Measurements from ENCODE around the gene USP35. TPM values are rescaled to one million over a fixed set of nuclear protein-coding genes. Genes with fewer than 3 reads are reported as not detected.

Gene USP35
- total RNA-seq, 1 experiment from 2014 or later = 11.3 TPM

DNA sequence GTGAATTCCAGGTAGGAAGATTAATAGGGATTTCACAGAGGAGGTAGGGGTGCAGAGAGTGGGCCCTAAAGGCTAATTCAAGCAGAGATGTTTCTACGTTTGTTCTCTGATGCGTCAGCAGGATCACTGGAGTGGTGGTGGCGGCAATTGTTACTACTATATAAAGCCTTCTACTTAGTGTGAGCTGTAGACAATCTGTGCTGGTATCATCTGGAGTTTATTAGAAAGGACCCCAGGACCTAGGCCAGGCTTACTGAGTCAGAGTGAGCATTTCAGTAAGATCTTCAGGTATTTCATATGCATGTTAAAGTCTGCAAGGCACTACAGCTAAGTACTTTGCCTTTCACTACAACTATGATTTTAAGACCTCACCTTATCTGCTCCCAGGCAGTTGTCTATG is 59.5 kb downstream of the USP35 start:
- BruUV-seq (replicated peaks) = no TSS peak
- intact Hi-C loops (cut with micrococcal nuclease; ENCODE audit: unreplicated experiment) = no loop called here
- POLR2A ChIA-PET = no interaction called here

DNA sequence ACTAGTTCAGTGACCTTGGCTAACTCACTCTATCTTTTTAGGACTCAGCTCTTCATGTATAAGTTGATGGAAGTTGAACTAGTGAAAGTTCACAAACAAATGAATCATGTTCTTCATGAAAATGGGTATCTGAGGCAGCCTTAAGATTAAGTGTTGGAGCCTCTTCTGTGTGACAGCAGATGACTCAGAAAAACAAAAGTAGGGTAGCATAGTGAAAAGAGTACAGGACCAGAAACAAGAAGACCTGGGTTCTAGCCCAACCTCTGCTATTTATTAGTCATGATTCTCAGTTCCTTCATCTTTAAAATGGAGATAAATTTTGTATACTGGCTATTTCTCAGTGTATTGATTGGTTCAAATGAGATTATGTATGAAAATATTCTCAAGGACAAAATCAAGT is 60.2 kb downstream of the USP35 start:
- H3K27ac Mint-ChIP-seq (ENCODE audit: unreplicated experiment) = no peak overlapping the region
- intact Hi-C loops (cut with micrococcal nuclease; ENCODE audit: unreplicated experiment) = no loop called here
- ChIA-PET CTCF (no interaction called here), POLR2A (no interaction called here)
- Histone ChIP-seq H3K4me1 (peaks cover 6% of the 10 kb centered on the region; the same call in 1 of the 2 replicates), H3K4me3 (ENCODE audit: low read depth, low read length) (no peak overlapping the region), H3K9me3 (no peaks in the 10 kb centered on the region), H3K36me3 (ENCODE audit: control insufficient read depth, insufficient read depth, low read length) (no peaks in the 10 kb centered on the region), H3K27me3 (replicated peaks; ENCODE audit: control insufficient read depth, insufficient read depth, low read length) (no peaks in the 10 kb centered on the region)
- H3K27me3 Mint-ChIP-seq (ENCODE audit: insufficient read depth, unreplicated experiment) = no peaks in the 10 kb centered on the region
- no TSS peak for BruUV-seq (replicated peaks)
- DNase-seq = no peak
- peaks cover 7% of the 10 kb centered on the region for H3K4me1 Mint-ChIP-seq (ENCODE audit: low read depth, unreplicated experiment)
- H3K36me3 Mint-ChIP-seq (ENCODE audit: insufficient read depth, unreplicated experiment) = peaks cover 48% of the 10 kb centered on the region
- no peak overlapping the region for H3K4me3 Mint-ChIP-seq (ENCODE audit: unreplicated experiment)
- TF ChIP-seq, protein P1, sequence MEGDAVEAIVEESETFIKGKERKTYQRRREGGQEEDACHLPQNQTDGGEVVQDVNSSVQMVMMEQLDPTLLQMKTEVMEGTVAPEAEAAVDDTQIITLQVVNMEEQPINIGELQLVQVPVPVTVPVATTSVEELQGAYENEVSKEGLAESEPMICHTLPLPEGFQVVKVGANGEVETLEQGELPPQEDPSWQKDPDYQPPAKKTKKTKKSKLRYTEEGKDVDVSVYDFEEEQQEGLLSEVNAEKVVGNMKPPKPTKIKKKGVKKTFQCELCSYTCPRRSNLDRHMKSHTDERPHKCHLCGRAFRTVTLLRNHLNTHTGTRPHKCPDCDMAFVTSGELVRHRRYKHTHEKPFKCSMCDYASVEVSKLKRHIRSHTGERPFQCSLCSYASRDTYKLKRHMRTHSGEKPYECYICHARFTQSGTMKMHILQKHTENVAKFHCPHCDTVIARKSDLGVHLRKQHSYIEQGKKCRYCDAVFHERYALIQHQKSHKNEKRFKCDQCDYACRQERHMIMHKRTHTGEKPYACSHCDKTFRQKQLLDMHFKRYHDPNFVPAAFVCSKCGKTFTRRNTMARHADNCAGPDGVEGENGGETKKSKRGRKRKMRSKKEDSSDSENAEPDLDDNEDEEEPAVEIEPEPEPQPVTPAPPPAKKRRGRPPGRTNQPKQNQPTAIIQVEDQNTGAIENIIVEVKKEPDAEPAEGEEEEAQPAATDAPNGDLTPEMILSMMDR (IDR thresholded peaks at IDR 0.05; ENCODE audit: insufficient read depth in 1 of 2, low read depth in 1 of 2, low read length in 1 of 2, severe bottlenecking in 1 of 2, unreplicated experiment in 1 of 2) = no peak
- H3K9me3 Mint-ChIP-seq (ENCODE audit: unreplicated experiment) = no peaks in the 10 kb centered on the region

More for the DNA sequence above, 59.5 kb downstream of the USP35 start:
- TF ChIP-seq, protein P1 (IDR thresholded peaks at IDR 0.05; ENCODE audit: insufficient read depth in 1 of 2, low read depth in 1 of 2, low read length in 1 of 2, severe bottlenecking in 1 of 2, unreplicated experiment in 1 of 2) = no peak
- CTCF ChIA-PET = interaction anchor here (0.9 kb wide), 1 partner anchor 316 kb away, joined by 3 read pairs; no protein-coding TSS in a partner anchor
- Histone ChIP-seq H3K27me3 (replicated peaks; ENCODE audit: control insufficient read depth, insufficient read depth, low read length) (no peaks in the 10 kb centered on the region), H3K9me3 (no peaks in the 10 kb centered on the region), H3K4me1 (peaks cover 6% of the 10 kb centered on the region; the same call in 1 of the 2 replicates), H3K36me3 (ENCODE audit: control insufficient read depth, insufficient read depth, low read length) (no peaks in the 10 kb centered on the region), H3K4me3 (ENCODE audit: low read depth, low read length) (no peak overlapping the region)
- Mint-ChIP-seq H3K27me3 (ENCODE audit: insufficient read depth, unreplicated experiment) (no peaks in the 10 kb centered on the region), H3K9me3 (ENCODE audit: unreplicated experiment) (no peaks in the 10 kb centered on the region), H3K4me1 (ENCODE audit: low read depth, unreplicated experiment) (peaks cover 7% of the 10 kb centered on the region), H3K27ac (ENCODE audit: unreplicated experiment) (no peak overlapping the region), H3K36me3 (ENCODE audit: insufficient read depth, unreplicated experiment) (peaks cover 50% of the 10 kb centered on the region), H3K4me3 (ENCODE audit: unreplicated experiment) (no peak overlapping the region)
- no peak for DNase-seq

DNA sequence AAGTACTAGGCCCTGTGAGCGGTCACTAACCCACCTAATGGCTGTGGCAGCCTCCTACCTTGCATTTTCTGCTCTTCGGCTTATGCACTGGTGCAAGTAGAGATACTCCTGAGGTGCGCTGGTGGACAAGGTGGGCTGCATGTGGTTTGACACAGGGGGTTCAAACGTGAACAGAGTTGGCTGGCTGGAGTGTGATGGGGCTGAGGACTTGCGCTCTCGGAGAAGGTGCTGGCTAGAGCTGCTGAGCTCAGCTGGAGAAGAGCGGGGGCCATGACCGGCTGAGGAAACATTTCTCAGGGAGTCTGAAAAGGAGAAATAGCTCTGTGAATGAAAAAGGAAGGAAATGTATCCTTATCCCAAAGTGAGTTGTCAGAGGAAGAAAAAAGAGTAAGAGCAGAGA is 61.4 kb downstream of the USP35 start:
- no peak for DNase-seq
- Mint-ChIP-seq H3K4me1 (ENCODE audit: low read depth, unreplicated experiment) (peaks cover 7% of the 10 kb centered on the region), H3K36me3 (ENCODE audit: insufficient read depth, unreplicated experiment) (peaks cover 42% of the 10 kb centered on the region), H3K27me3 (ENCODE audit: insufficient read depth, unreplicated experiment) (no peaks in the 10 kb centered on the region), H3K9me3 (ENCODE audit: unreplicated experiment) (no peaks in the 10 kb centered on the region), H3K4me3 (ENCODE audit: unreplicated experiment) (no peak overlapping the region), H3K27ac (ENCODE audit: unreplicated experiment) (no peak overlapping the region)
- TF ChIP-seq, protein P1 (IDR thresholded peaks at IDR 0.05; ENCODE audit: insufficient read depth in 1 of 2, low read depth in 1 of 2, low read length in 1 of 2, severe bottlenecking in 1 of 2, unreplicated experiment in 1 of 2) = no peak
- H3K9me3 ChIP-seq = no peaks in the 10 kb centered on the region
- no peak overlapping the region for H3K4me3 ChIP-seq (ENCODE audit: low read depth, low read length)
- no TSS peak for BruUV-seq (replicated peaks)
- H3K27me3 ChIP-seq (replicated peaks; ENCODE audit: control insufficient read depth, insufficient read depth, low read length) = no peaks in the 10 kb centered on the region
- peaks cover 6% of the 10 kb centered on the region; the same call in 1 of the 2 replicates for H3K4me1 ChIP-seq
- no peaks in the 10 kb centered on the region for H3K36me3 ChIP-seq (ENCODE audit: control insufficient read depth, insufficient read depth, low read length)
- intact Hi-C loops (cut with micrococcal nuclease; ENCODE audit: unreplicated experiment) = no loop called here
- CTCF ChIA-PET = interaction anchor here (0.6 kb wide), 1 partner anchor 62 kb away, joined by 3 read pairs; the partner anchor contains the start of gene KCTD21
- POLR2A ChIA-PET = no interaction called here
